NOMO-1 (cell line): ENCODE results near the gene CITED2.

ENCODE experiments used
- DNase-seq, 2 experiments: peaks; one replicate each; lab custom pipeline; 2025; ENCODE audit not compliant: unreplicated experiment in 2 of 2; lab: John Stamatoyannopoulos, UW

CITED2 gene

DNA sequence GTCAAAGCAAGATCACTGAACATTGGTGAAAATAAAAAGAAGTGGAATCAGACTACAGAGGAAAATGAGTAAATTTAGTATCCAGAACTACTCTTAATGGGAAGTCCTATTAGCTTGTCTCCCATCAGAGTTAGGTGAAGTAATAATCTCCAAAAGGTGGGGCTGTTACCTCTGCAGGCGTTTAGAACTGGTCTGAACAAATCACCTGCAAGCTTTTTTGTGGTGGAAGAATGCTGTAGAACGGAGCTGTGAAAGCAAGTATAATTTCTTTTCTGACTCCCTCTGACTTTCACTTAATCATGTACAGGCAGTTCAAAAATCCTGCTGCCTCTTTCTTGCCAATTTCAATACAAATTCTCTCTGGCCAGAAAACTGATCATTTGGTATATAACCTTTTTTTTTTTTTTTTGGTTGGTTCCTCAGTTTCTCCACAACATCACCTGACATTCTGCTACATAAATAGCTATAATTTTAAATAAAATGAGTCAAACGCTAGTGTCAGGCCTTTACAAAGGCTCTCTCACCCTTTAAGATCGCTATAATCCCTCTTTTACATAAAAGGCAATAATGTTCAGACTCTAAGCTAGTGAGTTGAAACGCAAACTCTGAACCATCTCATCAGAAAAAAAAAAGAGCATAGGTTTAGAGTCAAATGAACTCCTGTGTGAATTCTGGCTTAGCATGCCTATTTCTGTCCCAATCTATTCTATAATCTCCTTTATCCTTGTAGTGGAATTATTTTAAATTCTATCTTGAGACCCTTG lies 38.8 kb downstream of the CITED2 start:
- DNase-seq = no peak

DNA sequence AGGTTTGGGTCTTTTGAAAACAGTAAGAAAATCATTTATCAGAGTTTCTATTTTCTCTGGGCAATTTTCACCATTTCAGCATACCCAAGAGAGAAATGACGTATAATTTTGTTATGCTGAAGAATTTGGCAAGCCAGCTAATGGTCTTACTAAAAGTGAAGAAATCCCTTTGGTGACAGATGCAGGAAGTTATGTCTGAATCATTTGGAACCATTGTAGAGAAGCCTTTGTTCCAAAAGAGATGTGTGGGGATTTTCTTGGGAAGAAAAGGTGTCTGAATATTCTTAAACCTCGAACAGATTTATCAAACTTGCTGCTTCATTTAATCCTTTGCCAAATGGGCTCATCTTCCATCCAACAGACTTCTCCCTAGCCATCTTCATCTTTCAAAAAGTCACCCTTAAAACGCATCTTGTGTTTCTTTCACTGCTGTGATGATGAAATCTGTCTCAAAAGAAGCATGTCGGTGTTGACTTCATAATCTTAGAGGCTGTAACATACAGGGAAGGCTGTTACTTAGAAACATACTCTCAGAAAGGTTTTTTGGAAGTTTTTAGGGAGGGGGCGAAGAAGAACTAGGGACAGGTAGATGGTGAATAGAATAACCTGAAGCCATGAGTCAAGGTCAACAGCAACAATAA lies 39.5 kb downstream of the CITED2 start:
- DNase-seq = peak; percentile 68 to 88

DNA sequence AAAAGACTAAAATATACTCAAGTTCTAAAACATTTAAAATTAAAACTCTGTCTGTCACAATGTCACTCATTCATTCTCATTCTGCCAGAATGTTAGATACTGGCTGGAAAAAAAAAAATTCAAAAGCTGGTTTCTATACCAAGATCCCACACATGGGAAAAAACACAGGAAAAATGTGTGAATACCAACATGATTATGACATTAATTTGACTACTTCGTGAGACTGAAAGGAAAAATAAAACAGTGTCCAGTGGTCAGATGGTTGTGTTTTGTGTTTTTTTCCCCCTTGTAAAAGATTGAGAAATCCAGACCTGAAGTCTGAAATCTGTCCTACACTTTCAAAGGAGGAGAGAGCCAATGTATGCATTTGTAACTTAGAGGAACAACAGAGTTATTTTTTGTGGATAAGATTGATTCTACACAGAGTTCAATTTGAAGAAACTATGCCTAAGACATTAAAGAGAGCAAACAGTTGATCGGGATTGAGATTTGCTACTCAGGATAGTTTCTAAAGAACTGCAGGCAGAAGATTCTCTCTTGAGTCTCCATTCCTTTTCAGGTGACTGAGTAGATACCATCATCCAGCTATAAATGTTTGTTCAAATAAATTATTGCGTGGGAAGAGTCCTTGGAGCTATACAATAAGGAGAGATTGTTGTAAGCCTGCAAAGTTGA lies 43.5 kb downstream of the CITED2 start:
- no peak for DNase-seq

DNA sequence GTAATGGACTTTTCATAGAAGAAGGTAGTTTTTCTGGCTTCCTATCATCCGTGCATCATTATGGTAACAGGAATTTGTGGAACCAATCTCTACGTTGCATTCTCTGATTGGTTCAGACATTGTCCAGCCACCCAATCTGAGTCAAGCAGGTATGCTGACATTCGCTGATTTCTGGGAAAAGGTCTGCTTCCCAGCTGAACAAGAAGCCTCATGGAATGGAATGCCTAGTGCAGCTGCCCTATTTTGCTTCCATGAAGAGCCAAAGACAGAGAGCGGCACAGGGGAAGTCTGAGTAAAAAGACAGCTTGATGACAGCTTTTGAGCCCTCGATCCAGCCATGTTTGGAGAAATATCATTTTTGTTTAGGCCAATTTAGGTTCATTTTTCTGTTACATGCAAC lies 44.1 kb downstream of the CITED2 start:
- DNase-seq = no peak

DNA sequence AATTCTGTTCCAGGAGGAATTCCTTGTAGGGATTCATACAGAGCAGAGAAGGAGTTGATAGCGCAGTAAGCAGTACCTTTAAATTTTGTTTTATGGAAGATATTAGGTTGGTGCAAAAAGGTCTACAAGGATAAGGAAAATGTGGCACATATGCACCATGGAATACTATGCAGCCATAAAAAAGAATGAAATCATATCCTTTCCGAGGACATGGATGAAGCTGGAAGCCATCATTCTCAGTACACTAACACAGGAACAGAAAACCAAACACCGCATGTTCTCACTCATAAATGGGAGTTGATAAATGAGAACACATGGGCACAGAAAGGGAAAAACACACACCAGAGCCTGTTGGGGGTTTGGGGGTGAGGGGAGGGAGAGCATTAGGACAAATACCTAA lies 45.2 kb downstream of the CITED2 start:
- no peak for DNase-seq

DNA sequence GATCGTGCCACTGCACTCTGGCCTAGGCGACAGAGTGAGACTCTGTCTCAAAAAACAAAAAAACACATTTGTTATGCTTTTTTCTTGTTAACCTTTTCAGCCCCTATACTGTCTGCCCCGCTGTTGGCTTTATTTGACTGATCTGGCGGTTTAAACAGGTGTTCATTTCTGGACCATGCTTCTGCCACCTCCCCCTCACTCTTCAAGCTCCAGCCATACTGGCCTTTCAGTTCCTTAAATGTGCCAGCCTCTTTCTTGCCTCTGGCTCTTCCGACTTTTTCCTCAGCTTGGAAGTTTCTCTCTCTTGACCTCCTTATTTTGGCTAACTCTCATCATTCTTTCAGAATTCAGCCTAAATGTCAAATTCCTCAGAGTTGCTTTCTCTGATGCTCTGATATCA lies 47.4 kb downstream of the CITED2 start:
- DNase-seq = no peak

DNA sequence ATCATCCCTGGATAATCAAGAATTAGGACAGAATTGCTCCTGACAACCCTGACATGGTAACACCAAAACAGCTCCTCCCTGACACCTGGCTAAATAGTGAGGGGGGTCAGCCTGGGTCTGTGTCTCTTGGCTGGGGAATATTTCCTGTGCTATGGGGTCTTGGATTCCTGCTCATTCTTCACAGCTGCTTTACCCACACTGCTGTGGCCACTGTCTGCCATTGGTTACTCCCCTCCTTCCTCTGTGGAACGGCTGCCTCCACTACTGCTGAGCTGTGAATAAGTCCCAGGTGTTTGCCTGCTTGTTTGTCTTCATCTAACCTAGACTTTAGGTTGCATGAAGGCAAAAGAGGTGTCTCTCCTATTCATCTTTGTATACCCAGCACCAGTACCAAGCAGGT lies 48.8 kb downstream of the CITED2 start:
- DNase-seq = no peak

DNA sequence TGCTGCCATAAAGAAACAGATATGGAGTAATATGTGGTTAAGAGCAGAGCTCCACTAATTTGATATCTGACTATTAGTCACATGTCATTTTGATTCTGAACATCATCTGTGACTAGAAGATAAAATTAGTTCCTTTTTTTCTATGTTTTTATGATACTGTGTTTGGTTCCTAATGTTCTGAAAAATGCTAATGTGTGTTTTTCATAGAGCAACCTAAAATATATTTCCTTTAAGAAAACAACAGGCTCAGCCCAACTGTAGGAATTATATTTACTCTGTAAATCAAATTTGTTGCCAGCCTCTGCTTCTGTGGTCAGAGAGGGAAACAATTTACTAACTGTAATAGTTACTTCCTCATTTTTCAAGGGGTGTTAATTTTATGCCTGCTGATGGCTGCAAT lies 49.3 kb downstream of the CITED2 start:
- DNase-seq = peak; percentile 69 to 96

DNA sequence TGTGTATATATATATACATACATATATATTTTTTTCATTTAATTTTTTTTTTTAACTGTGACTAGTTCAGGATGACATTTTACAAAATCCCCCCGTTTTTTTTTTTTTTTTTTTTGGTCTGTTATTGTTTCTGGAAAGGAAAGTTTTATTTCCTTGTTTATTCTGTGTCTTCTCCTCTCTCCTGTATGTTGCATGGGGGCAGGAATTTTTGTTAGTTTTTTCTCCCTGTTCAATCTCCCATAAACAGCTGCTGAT lies 50.2 kb downstream of the CITED2 start:
- no peak for DNase-seq

DNA sequence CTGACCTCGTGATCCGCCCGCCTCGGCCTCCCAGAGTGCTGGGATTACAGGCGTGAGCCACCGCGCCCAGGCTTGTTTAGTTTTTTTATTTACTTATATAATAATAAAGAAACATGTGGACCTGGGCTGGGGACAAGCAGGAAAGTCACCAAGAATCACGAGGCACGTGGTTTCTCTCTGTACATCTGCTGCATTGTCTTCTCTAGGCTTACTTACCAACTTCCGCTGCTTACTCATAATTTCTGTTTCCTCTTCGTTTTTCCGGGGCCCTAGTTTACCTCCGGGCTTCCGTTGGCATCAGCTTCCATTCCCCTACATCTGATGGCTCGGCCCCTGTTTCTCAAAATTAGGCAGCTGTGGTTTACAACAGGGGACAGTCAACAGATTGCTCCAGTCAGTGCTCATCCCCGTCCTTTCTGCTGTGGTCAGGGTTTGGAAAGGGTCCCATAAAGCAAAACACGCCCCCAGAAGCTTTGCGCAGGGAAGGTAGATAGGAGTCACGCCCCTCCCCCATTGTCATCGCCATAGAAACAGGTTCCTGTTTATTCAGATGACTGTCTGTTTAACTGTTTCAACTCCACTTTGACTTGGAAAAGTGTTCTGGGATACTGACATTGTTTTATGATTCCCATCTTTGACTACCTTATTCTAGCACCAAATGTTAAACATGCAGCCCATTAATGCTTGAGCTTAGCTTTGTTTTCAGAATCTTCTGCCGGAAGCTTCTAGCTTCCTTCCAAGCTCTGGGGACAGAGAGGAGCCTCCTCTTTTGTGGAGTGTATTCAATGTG lies 50.7 kb downstream of the CITED2 start:
- DNase-seq = peak; percentile 89 to 91
